ENCODE results near the gene NIT2. TPM values are rescaled to one million over a fixed set of nuclear protein-coding genes. Genes with fewer than 3 reads are reported as not detected.

The NIT2 gene
- total RNA-seq, 4 donors from 2014 or later = 25.9 to 81.4 (median 32.1) TPM

DNA sequence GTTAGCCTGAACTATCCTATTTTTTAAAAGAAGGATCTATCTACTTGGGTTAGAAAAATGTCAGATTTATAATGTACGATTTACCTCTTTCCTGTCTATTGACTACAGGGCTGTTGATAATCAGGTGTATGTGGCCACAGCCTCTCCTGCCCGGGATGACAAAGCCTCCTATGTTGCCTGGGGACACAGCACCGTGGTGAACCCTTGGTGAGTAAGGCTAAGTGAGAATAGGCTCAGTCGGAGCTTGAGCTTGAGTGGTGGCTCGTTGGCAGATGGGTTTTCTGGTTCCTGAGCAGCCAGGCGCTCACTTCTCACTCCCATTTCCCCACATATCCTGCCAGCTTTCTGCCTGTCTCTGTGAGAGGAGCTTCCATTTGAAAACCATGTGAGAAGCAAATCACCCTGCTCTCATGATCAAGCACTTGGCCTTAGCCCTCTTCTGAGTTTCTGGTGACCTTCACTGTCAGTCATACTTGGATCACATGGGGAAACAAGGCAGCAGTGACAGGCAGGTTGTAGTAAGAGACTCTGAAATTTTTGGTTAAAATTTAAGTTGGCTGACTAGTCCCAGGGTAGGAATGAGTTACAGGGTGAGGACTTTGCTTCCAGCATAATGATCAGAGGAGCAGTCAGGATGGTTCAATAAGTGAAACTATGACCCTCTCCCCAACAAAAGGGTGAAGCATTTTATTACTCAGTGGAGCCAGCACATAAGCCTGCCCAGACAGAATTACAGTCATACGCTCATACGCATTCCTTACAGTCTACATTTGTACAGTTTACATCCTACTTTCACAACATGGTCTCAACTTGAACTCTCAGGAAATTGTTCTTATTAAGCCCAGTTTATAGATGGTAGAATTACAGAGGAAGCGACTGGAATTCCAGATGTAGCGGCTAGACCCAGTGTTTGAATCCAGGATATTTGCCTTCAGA is 18.0 kb downstream of the NIT2 start:
- DNase-seq (ENCODE audit: low spot score in 2 of 2) = no peak
- H3K9me3 ChIP-seq = no peaks in the 10 kb centered on the region
- peaks cover 74% of the 10 kb centered on the region for H3K36me3 ChIP-seq
- 95% methylated on average over 10 of the region's 10 CpGs for WGBS
- H3K4me1 ChIP-seq = no peaks in the 10 kb centered on the region
- no peak for TF ChIP-seq POLR2A (IDR thresholded peaks at IDR 0.05)
- no peak for TF ChIP-seq CTCF (IDR thresholded peaks at IDR 0.05)
- no peak for TF ChIP-seq POLR2AphosphoS5 (IDR thresholded peaks at IDR 0.05)
- TF ChIP-seq EP300 (IDR thresholded peaks at IDR 0.05) = no peak
- H3K27ac ChIP-seq = no peak overlapping the region
- H3K4me3 ChIP-seq = no peak overlapping the region
- H3K27me3 ChIP-seq = no peaks in the 10 kb centered on the region

DNA sequence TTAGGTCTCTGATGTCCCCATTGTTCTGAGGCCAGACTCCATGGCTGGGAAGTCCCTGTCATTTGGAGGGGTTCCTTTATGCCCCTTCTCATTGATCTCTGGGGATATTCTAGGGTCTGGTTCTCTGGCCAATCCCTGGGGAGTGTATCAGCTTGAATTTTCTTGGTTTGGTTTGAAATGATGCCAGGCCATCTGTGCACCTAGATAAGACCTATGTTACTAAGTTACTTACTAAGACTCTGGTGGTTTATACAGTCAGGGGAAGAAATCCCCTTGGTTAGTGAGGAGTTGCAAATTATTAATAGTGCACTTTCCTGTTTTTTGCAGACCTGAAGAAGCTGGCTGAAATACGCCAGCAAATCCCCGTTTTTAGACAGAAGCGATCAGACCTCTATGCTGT is 20.3 kb downstream of the NIT2 start:
- Histone ChIP-seq H3K9me3 (no peaks in the 10 kb centered on the region), H3K27ac (no peak overlapping the region), H3K27me3 (no peaks in the 10 kb centered on the region), H3K4me3 (no peak overlapping the region), H3K36me3 (peaks cover 70% of the 10 kb centered on the region), H3K4me1 (no peaks in the 10 kb centered on the region)
- no peak for TF ChIP-seq CTCF (IDR thresholded peaks at IDR 0.05)
- no peak for TF ChIP-seq EP300 (IDR thresholded peaks at IDR 0.05)
- TF ChIP-seq POLR2AphosphoS5 (IDR thresholded peaks at IDR 0.05) = no peak
- TF ChIP-seq POLR2A (IDR thresholded peaks at IDR 0.05) = no peak
- WGBS = 96% methylated on average over 3 of the region's 3 CpGs
- DNase-seq (ENCODE audit: low spot score in 2 of 2) = no peak

GRCh38 chr3:100358413-100358812 is 23.9 kb downstream of the NIT2 start:
- H3K27me3 ChIP-seq = no peaks in the 10 kb centered on the region
- 99% methylated on average over 2 of the region's 2 CpGs for WGBS
- H3K9me3 ChIP-seq = no peaks in the 10 kb centered on the region
- peaks cover 73% of the 10 kb centered on the region for H3K36me3 ChIP-seq
- no peaks in the 10 kb centered on the region for H3K4me1 ChIP-seq
- DNase-seq (ENCODE audit: low spot score in 2 of 2) = no peak
- no peak overlapping the region for H3K4me3 ChIP-seq
- TF ChIP-seq POLR2AphosphoS5 (IDR thresholded peaks at IDR 0.05) (no peak), CTCF (IDR thresholded peaks at IDR 0.05) (no peak)
- no peak overlapping the region for H3K27ac ChIP-seq

GRCh38 chr3:100359035-100359434 is 24.5 kb downstream of the NIT2 start:
- TF ChIP-seq EP300 (IDR thresholded peaks at IDR 0.05) (no peak), POLR2AphosphoS5 (IDR thresholded peaks at IDR 0.05) (no peak), CTCF (IDR thresholded peaks at IDR 0.05) (no peak), POLR2A (IDR thresholded peaks at IDR 0.05) (no peak)
- WGBS = 95% methylated on average over 3 of the region's 3 CpGs
- peaks cover 71% of the 10 kb centered on the region for H3K36me3 ChIP-seq
- no peaks in the 10 kb centered on the region for H3K4me1 ChIP-seq
- H3K27ac ChIP-seq = no peak overlapping the region
- H3K27me3 ChIP-seq = no peaks in the 10 kb centered on the region
- H3K4me3 ChIP-seq = no peak overlapping the region
- DNase-seq (ENCODE audit: low spot score in 2 of 2) = no peak
- no peaks in the 10 kb centered on the region for H3K9me3 ChIP-seq

- peaks cover 65% of the 10 kb centered on the region for H3K36me3 ChIP-seq
- no peaks in the 10 kb centered on the region for H3K27me3 ChIP-seq
- no peak overlapping the region for H3K4me3 ChIP-seq
- no peak for TF ChIP-seq CTCF (IDR thresholded peaks at IDR 0.05)
- TF ChIP-seq POLR2AphosphoS5 (IDR thresholded peaks at IDR 0.05) = no peak
- no peak for TF ChIP-seq EP300 (IDR thresholded peaks at IDR 0.05)
- TF ChIP-seq POLR2A (IDR thresholded peaks at IDR 0.05) = no peak
- H3K9me3 ChIP-seq = no peaks in the 10 kb centered on the region
- no peak overlapping the region for H3K27ac ChIP-seq
- no peaks in the 10 kb centered on the region for H3K4me1 ChIP-seq
- DNase-seq (ENCODE audit: low spot score in 2 of 2) = no peak
- 97% methylated on average over 4 of the region's 4 CpGs for WGBS
Observed at GRCh38 chr3:100360757-100361496, 26.4 kb downstream of the NIT2 start.

Measured in suprapubic skin (tissue), 4 donors.